ENCODE data around the gene RUNX3. TPM values are rescaled to one million over a fixed set of nuclear protein-coding genes. Genes with fewer than 3 reads are reported as not detected.

The RUNX3 gene
- total RNA-seq, 2 donors from 2014 or later: 6.8 to 8.5 TPM

GRCh38 chr1:24868016-24868875, 61.8 kb downstream of the RUNX3 start:
- Histone ChIP-seq H3K4me3 (no peak overlapping the region), H3K27ac (no peak overlapping the region), H3K36me3 (no peaks in the 10 kb centered on the region), H3K4me1 (ENCODE audit: control insufficient read depth in 1 of 2, low read depth in 2 of 2) (no peaks in the 10 kb centered on the region), H3K9me3 (no peaks in the 10 kb centered on the region), H3K27me3 (replicated peaks; ENCODE audit: insufficient read depth) (no peaks in the 10 kb centered on the region)
- TF ChIP-seq CTCF (IDR thresholded peaks at IDR 0.05): no peak
- ATAC-seq (ENCODE audit: insufficient number of reproducible peaks, low FRiP score, low read depth) (no peak), DNase-seq (ENCODE audit: low spot score) (no peak)

DNA sequence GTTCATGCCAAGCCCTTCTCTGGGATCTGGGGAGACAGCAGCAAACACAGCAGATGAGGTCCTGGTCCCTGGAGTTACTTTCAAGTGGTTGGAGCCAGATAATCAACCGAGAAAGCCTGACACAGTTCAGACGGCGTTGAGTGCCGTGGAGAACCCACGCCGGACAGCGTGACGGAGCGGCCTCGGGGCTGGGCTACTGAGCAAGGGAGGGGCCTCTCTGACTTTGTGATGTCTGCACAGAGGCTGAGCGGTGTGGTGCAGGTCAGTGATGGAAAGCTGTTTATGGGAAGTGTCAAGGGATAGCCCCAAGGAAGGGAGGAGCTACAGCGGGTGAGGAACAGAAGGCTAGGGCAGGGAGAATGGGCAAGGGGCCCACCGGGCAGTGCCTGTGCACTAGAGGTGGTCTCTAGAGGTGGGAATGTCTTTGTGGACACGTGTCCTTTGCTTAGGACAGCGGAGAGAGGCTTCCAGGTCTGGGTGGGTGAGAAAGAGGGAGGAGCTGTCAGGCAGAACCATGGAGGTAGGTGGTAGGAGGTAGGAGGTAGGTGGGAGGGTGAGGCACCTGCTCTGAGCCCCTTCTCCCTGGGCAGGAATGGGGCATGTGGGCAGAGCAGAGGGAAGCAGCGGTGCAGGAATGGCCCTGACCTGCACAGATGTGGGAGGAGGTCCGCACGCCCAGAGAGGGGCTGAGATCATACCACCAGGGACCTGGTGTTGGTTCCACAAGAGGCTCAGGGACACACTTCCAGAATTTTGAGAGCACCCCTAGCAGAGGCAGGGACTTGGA, 62.8 kb downstream of the RUNX3 start:
- ATAC-seq (ENCODE audit: insufficient number of reproducible peaks, low FRiP score, low read depth) (no peak), DNase-seq (ENCODE audit: low spot score) (no peak)
- Histone ChIP-seq H3K36me3 (no peaks in the 10 kb centered on the region), H3K4me1 (ENCODE audit: control insufficient read depth in 1 of 2, low read depth in 2 of 2) (no peaks in the 10 kb centered on the region), H3K27me3 (replicated peaks; ENCODE audit: insufficient read depth) (no peaks in the 10 kb centered on the region), H3K27ac (no peak overlapping the region), H3K4me3 (no peak overlapping the region), H3K9me3 (no peaks in the 10 kb centered on the region)
- no peak for TF ChIP-seq CTCF (IDR thresholded peaks at IDR 0.05)

DNA sequence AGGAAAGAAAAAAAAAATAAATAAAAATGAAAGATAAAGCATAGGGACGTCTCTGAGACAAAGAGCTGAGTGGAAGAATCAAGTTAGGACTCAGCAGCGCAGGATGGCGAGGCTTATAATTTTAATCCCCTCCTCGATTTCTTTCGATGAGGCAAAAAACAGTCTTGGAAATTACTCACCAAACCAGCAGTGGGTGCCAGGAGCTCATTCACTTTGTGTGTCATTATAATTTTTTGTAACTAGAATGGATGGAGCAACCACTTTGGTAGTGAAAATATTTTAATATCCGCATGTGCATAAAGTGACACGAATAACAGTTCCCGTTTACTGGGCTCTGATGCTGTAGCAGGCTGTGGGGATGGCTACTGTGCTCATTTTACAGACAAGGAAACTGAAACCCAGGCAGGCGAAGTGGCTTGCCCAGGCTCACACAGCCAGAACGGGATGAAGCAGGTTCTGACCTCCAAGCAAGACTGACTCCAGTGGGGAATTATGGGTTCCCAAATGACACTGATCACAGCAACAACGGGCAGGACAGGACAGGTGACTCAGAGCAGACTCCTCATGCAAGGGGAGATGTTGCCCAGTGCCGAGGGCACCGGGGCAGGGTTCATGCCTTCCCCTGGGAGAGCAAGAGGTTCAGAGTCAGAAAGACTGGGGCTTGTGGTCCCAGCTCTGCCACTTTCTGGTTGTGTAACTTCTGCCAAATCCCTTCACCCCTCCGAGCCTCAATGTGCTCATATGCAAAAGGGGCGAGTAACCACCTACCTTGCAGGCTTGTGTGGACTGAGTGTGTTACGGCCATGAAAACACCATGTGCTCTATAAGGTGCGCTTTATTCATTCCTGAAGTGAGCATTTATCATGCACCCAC, 63.6 kb downstream of the RUNX3 start:
- H3K9me3 ChIP-seq: no peaks in the 10 kb centered on the region
- H3K4me1 ChIP-seq (ENCODE audit: control insufficient read depth in 1 of 2, low read depth in 2 of 2): no peaks in the 10 kb centered on the region
- ATAC-seq (ENCODE audit: insufficient number of reproducible peaks, low FRiP score, low read depth): no peak
- DNase-seq (ENCODE audit: low spot score): no peak
- H3K27ac ChIP-seq: no peak overlapping the region
- no peak for TF ChIP-seq CTCF (IDR thresholded peaks at IDR 0.05)
- no peak overlapping the region for H3K4me3 ChIP-seq
- H3K27me3 ChIP-seq (replicated peaks; ENCODE audit: insufficient read depth): no peaks in the 10 kb centered on the region
- no peaks in the 10 kb centered on the region for H3K36me3 ChIP-seq

- DNase-seq (ENCODE audit: low spot score): no peak
- ATAC-seq (ENCODE audit: insufficient number of reproducible peaks, low FRiP score, low read depth): no peak
- H3K36me3 ChIP-seq: no peaks in the 10 kb centered on the region
These were observed 64.5 kb downstream of the RUNX3 start for GRCh38 chr1:24865587-24865986.

More at GRCh38 chr1:24865587-24865986, 64.5 kb downstream of the RUNX3 start:
- Histone ChIP-seq H3K27ac (no peak overlapping the region), H3K27me3 (replicated peaks; ENCODE audit: insufficient read depth) (no peaks in the 10 kb centered on the region), H3K9me3 (no peaks in the 10 kb centered on the region), H3K4me3 (no peak overlapping the region), H3K4me1 (ENCODE audit: control insufficient read depth in 1 of 2, low read depth in 2 of 2) (no peaks in the 10 kb centered on the region)
- TF ChIP-seq CTCF (IDR thresholded peaks at IDR 0.05): no peak

Measured in thoracic aorta (tissue), 2 donors.